GM23338 (cell line): ENCODE results near the gene TFPT. TPM values are rescaled to one million over a fixed set of nuclear protein-coding genes. Genes with fewer than 3 reads are reported as not detected.
A peak's percentile ranks its signal among the peaks of the same experiment; 100 is the strongest.

Experiments
- ATAC-seq: fragments of 200-7000 bp; cut with Tn5 transposase; 3 replicates; pipeline ENCODE4 v1.9.1; 2020
- DNase-seq: peaks from one replicate; pipeline ENCODE4 v3.0.0-alpha.2; 2015; ENCODE audit warnings: low spot score
- H2AFZ ChIP-seq: fragments of 200-600 bp; sonication (generic); 2 replicates; pipeline ENCODE4 v1.8.0; 2016; ENCODE audit warnings: antibody characterized with exemption, mild to moderate bottlenecking, moderate library complexity
- H3F3A ChIP-seq: fragments of 200-600 bp; sonication (generic); replicated peaks from 2 replicates; pipeline ENCODE4 v1.8.0; 2017; ENCODE audit warnings: antibody characterized with exemption, mixed run types, low read depth
- H3K27ac ChIP-seq: fragments of 200-600 bp; sonication (generic); 2 replicates; pipeline ENCODE4 v1.6.1; 2016; ENCODE audit warnings: low read depth
- H3K27me3 ChIP-seq: fragments of 200-600 bp; sonication (generic); 2 replicates; pipeline ENCODE4 v1.8.0; 2016; ENCODE audit warnings: mild to moderate bottlenecking, mixed run types, moderate library complexity; ENCODE audit not compliant: insufficient read depth
- H3K36me3 ChIP-seq: fragments of 200-600 bp; sonication (generic); 2 replicates; pipeline ENCODE4 v1.8.0; 2016; ENCODE audit warnings: mild to moderate bottlenecking; ENCODE audit not compliant: insufficient read depth
- H3K4me1 ChIP-seq: fragments of 200-600 bp; sonication (generic); 2 replicates; pipeline ENCODE4 v1.8.0; 2016; ENCODE audit warnings: mild to moderate bottlenecking, moderate library complexity; ENCODE audit not compliant: insufficient read depth
- H3K4me2 ChIP-seq: fragments of 200-600 bp; sonication (generic); 2 replicates; pipeline ENCODE4 v1.7.1; 2017; ENCODE audit warnings: mixed run types
- H3K4me3 ChIP-seq: fragments of 200-600 bp; sonication (generic); 2 replicates; pipeline ENCODE4 v1.6.1; 2016; ENCODE audit warnings: mixed run types
- H3K79me2 ChIP-seq: fragments of 200-600 bp; sonication (generic); replicated peaks from 2 replicates; pipeline ENCODE4 v1.8.0; 2017; ENCODE audit warnings: mild to moderate bottlenecking; ENCODE audit not compliant: insufficient read depth
- H3K9me2 ChIP-seq: fragments of 200-600 bp; sonication (generic); 2 replicates; pipeline ENCODE4 v1.8.0; 2017; ENCODE audit not compliant: insufficient read depth
- H4K20me1 ChIP-seq: fragments of 200-600 bp; sonication (generic); replicated peaks from 2 replicates; pipeline ENCODE4 v1.8.0; 2017; ENCODE audit warnings: mild to moderate bottlenecking; ENCODE audit not compliant: insufficient read depth
- H3K27ac Mint-ChIP-seq: 2 replicates; pipeline ENCODE4 v1.8.0; 2020; ENCODE audit warnings: inconsistent platforms, mild to moderate bottlenecking, moderate library complexity, mixed read lengths
- H3K27me3 Mint-ChIP-seq: 3 replicates; pipeline ENCODE4 v1.8.0; 2022; ENCODE audit warnings: low read depth, mild to moderate bottlenecking, moderate library complexity, mixed read lengths, inconsistent platforms; ENCODE audit not compliant: insufficient read depth, poor library complexity
- H3K36me3 Mint-ChIP-seq: 3 replicates; pipeline ENCODE4 v1.8.0; 2021; ENCODE audit warnings: low read depth, mild to moderate bottlenecking, inconsistent platforms, moderate library complexity, mixed read lengths
- H3K4me1 Mint-ChIP-seq: 3 replicates; pipeline ENCODE4 v1.8.0; 2020; ENCODE audit warnings: mild to moderate bottlenecking, inconsistent platforms, mixed read lengths
- H3K4me3 Mint-ChIP-seq: 3 replicates; pipeline ENCODE4 v1.8.0; 2021; ENCODE audit warnings: moderate library complexity, mild to moderate bottlenecking, inconsistent platforms, mixed read lengths
- H3K9me3 Mint-ChIP-seq: 3 replicates; pipeline ENCODE4 v1.8.0; 2020; ENCODE audit warnings: moderate library complexity, mild to moderate bottlenecking, inconsistent platforms, mixed read lengths
- CREB1 ChIP-seq: fragments of 250-450 bp; sonication (Bioruptor Pico); IDR thresholded peaks from 2 replicates; pipeline ENCODE4 v1.5.0; 2020; ENCODE audit warnings: low read depth, mild to moderate bottlenecking, moderate library complexity
- CTCF ChIP-seq, 2 experiments: fragments of 200-600 bp in 1 of 2; sonication (generic) in 1 of 2; conservative IDR thresholded peaks; 2 replicates each; pipeline versions ENCODE4 v1.5.1 to v1.6.1; 2016 to 2017; ENCODE audit warnings: antibody characterized with exemption in 2 of 2, low read depth in 2 of 2, mild to moderate bottlenecking in 2 of 2, moderate library complexity in 1 of 2
- ETS1 ChIP-seq: IDR thresholded peaks from 2 replicates; pipeline ENCODE4 v1.6.1; 2016; ENCODE audit warnings: antibody characterized with exemption
- JUNB ChIP-seq: IDR thresholded peaks from one replicate; pipeline ENCODE4 v1.6.1; 2016; ENCODE audit warnings: antibody characterized with exemption; ENCODE audit not compliant: unreplicated experiment
- POLR2AphosphoS5 ChIP-seq: IDR thresholded peaks from 2 replicates; pipeline ENCODE4 v1.6.1; 2016; ENCODE audit warnings: antibody characterized with exemption, low read depth
- ZNF114 ChIP-seq: fragments of 250-450 bp; sonication (Bioruptor Pico); IDR thresholded peaks from 2 replicates; pipeline ENCODE4 v1.5.0; 2020; ENCODE audit warnings: mild to moderate bottlenecking, moderate library complexity
- ZNF331 ChIP-seq: fragments of 250-450 bp; sonication (Bioruptor Pico); IDR thresholded peaks from 2 replicates; pipeline ENCODE4 v1.5.0; 2020; ENCODE audit warnings: low read depth, mild to moderate bottlenecking, moderate library complexity
- ZNF462 ChIP-seq: fragments of 250-450 bp; sonication (Bioruptor Pico); IDR thresholded peaks from 2 replicates; pipeline ENCODE4 v1.5.0; 2020; ENCODE audit warnings: mild to moderate bottlenecking, moderate library complexity
- polyA plus RNA-seq: library from polyadenylated mRNA; unstranded; fragments of >200 nt; fragmentation: Nextera tagmentation; extraction: Ambion mirVana; gene quantifications from 2 replicates; pipeline ENCODE4 v1.2.1, GENCODE V29; 2016
- total RNA-seq: library from RNA; depleted of rRNA; stranded (reverse); fragments of >200 nt; shearing (Covaris generic); gene quantifications from 2 replicates; pipeline ENCODE4 v1.2.3, GENCODE V29; 2014

Gene TFPT
- total and polyA plus RNA-seq, 2 experiments from 2014 or later: 12.0 to 18.3 TPM

- TF ChIP-seq ZNF462 (no peak), CREB1 (no peak), CTCF (conservative IDR thresholded peaks at IDR 0.05; ENCODE audit: low read depth in 2 of 2) (no peak), POLR2AphosphoS5 (no peak), ZNF331 (no peak), ZNF114 (CRISPR knock-in tag) (no peak), JUNB (no peak)
Measured at GRCh38 chr19:54121259-54121658, 5.8 kb upstream of the TFPT start (continued).

GRCh38 chr19:54114340-54115108, 933 bp downstream of the TFPT start:
- Histone ChIP-seq H3K4me3 (peak overlapping the region; percentile 87), H2AFZ (no peak overlapping the region), H4K20me1 (peaks cover 9% of the 10 kb centered on the region), H3F3A (peaks cover 7% of the 10 kb centered on the region; the same call in 1 of the 2 replicates), H3K27ac (no peak overlapping the region), H3K79me2 (peaks cover 20% of the 10 kb centered on the region), H3K4me1 (peaks cover 11% of the 10 kb centered on the region; the same call in 1 of the 2 replicates), H3K4me2 (peak overlapping the region; percentile 92), H3K36me3 (peaks cover 13% of the 10 kb centered on the region), H3K9me2 (no peaks in the 10 kb centered on the region), H3K27me3 (no peaks in the 10 kb centered on the region)
- H3K36me3 Mint-ChIP-seq: peaks cover 48% of the 10 kb centered on the region
- peaks cover 7% of the 10 kb centered on the region; the same call in 2 of the 3 replicates for H3K9me3 Mint-ChIP-seq
- H3K27me3 Mint-ChIP-seq: peaks cover 16% of the 10 kb centered on the region
- peak overlapping the region; percentile 98 for H3K27ac Mint-ChIP-seq
- H3K4me3 Mint-ChIP-seq: peak overlapping the region; percentile 97
- ATAC-seq: peak; percentile 17
- H3K4me1 Mint-ChIP-seq: peaks cover 8% of the 10 kb centered on the region
- DNase-seq: peak; percentile 64
- TF ChIP-seq ZNF331 (no peak), ETS1 (no peak), JUNB (no peak), ZNF114 (CRISPR knock-in tag) (no peak), CTCF (conservative IDR thresholded peaks at IDR 0.05; ENCODE audit: low read depth in 2 of 2) (no peak)
